Measurements from ENCODE around the gene HMGCS1. TPM values are rescaled to one million over a fixed set of nuclear protein-coding genes. Genes with fewer than 3 reads are reported as not detected.

HMGCS1 gene
- total and polyA plus RNA-seq, 9 of the 15 experiments (the other 6 are each of a cell fraction or from before 2014, with no cell fraction given), result 43.7 to 337 (median 111) TPM

DNA sequence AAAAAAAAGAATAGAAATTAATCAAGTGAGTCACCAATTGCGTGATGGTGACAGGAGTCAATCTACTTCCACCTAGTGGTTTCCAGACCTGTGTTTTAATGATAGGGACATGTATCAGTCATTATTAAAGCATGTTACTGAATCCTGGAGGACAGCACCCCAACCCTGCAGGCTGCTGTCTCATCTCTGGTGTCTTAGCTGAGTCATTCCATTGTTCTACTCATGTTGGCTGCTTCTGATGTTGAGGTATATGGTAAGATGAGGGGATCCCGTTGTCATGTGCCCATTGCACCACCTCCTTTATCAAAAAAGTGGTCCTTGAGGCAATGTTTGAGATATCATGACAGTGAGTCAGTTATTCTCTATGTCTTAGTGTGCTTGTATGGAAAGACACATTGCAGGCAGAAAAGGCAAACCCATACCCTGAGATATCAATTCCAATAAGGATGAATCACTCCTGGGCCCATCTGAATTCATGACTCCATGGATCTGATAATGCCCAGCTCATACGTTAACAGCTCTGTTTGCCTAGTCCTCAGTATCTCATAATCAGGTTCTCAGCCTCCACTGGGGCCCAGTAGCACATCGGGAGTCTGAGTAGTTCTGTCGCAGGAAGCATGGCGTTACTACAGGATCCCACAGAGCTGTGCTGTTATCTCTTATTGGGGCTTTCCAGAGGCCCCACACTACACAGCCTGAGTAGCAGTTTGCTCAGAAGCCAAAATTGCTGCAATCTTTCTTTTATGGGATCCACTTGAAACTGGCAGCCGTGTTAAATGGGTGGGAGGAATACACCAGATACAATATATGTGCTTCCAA, 31.2 kb downstream of the HMGCS1 start (continued):
- TF ChIP-seq, protein P1, sequence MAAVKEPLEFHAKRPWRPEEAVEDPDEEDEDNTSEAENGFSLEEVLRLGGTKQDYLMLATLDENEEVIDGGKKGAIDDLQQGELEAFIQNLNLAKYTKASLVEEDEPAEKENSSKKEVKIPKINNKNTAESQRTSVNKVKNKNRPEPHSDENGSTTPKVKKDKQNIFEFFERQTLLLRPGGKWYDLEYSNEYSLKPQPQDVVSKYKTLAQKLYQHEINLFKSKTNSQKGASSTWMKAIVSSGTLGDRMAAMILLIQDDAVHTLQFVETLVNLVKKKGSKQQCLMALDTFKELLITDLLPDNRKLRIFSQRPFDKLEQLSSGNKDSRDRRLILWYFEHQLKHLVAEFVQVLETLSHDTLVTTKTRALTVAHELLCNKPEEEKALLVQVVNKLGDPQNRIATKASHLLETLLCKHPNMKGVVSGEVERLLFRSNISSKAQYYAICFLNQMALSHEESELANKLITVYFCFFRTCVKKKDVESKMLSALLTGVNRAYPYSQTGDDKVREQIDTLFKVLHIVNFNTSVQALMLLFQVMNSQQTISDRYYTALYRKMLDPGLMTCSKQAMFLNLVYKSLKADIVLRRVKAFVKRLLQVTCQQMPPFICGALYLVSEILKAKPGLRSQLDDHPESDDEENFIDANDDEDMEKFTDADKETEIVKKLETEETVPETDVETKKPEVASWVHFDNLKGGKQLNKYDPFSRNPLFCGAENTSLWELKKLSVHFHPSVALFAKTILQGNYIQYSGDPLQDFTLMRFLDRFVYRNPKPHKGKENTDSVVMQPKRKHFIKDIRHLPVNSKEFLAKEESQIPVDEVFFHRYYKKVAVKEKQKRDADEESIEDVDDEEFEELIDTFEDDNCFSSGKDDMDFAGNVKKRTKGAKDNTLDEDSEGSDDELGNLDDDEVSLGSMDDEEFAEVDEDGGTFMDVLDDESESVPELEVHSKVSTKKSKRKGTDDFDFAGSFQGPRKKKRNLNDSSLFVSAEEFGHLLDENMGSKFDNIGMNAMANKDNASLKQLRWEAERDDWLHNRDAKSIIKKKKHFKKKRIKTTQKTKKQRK (IDR thresholded peaks at IDR 0.05; ENCODE audit: borderline replicate concordance, low read depth, low read length), result no peak
- TF ChIP-seq ZNF232 (CRISPR knock-in tag; IDR thresholded peaks at IDR 0.05) (no peak), JUN (IDR thresholded peaks at IDR 0.05; ENCODE audit: borderline replicate concordance, low read depth, low read length) (0 out of 2 replicates have a peak, but pooled peaks have one; percentile 35), JUN (CRISPR knock-in tag; IDR thresholded peaks at IDR 0.05; ENCODE audit: borderline replicate concordance) (no peak), MYBL2 (IDR thresholded peaks at IDR 0.05; ENCODE audit: low read depth) (no peak), MYBL2 (CRISPR knock-in tag; IDR thresholded peaks at IDR 0.05; ENCODE audit: borderline replicate concordance) (no peak), MECOM (CRISPR knock-in tag; IDR thresholded peaks at IDR 0.05) (no peak), NR3C1 (CRISPR knock-in tag; IDR thresholded peaks at IDR 0.05) (no peak), GATAD2B (IDR thresholded peaks at IDR 0.05; ENCODE audit: borderline replicate concordance) (no peak), TCF7 (IDR thresholded peaks at IDR 0.05; ENCODE audit: borderline replicate concordance) (no peak), EP300 (IDR thresholded peaks at IDR 0.05; ENCODE audit: low read length) (no peak), THRAP3 (IDR thresholded peaks at IDR 0.05; ENCODE audit: borderline replicate concordance) (no peak)
- TF ChIP-seq, protein P2, sequence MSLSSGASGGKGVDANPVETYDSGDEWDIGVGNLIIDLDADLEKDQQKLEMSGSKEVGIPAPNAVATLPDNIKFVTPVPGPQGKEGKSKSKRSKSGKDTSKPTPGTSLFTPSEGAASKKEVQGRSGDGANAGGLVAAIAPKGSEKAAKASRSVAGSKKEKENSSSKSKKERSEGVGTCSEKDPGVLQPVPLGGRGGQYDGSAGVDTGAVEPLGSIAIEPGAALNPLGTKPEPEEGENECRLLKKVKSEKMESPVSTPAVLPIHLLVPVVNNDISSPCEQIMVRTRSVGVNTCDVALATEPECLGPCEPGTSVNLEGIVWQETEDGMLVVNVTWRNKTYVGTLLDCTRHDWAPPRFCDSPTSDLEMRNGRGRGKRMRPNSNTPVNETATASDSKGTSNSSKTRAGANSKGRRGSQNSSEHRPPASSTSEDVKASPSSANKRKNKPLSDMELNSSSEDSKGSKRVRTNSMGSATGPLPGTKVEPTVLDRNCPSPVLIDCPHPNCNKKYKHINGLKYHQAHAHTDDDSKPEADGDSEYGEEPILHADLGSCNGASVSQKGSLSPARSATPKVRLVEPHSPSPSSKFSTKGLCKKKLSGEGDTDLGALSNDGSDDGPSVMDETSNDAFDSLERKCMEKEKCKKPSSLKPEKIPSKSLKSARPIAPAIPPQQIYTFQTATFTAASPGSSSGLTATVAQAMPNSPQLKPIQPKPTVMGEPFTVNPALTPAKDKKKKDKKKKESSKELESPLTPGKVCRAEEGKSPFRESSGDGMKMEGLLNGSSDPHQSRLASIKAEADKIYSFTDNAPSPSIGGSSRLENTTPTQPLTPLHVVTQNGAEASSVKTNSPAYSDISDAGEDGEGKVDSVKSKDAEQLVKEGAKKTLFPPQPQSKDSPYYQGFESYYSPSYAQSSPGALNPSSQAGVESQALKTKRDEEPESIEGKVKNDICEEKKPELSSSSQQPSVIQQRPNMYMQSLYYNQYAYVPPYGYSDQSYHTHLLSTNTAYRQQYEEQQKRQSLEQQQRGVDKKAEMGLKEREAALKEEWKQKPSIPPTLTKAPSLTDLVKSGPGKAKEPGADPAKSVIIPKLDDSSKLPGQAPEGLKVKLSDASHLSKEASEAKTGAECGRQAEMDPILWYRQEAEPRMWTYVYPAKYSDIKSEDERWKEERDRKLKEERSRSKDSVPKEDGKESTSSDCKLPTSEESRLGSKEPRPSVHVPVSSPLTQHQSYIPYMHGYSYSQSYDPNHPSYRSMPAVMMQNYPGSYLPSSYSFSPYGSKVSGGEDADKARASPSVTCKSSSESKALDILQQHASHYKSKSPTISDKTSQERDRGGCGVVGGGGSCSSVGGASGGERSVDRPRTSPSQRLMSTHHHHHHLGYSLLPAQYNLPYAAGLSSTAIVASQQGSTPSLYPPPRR (CRISPR knock-in tag; IDR thresholded peaks at IDR 0.05; ENCODE audit: borderline replicate concordance), result no peak
- TF ChIP-seq, protein P3, sequence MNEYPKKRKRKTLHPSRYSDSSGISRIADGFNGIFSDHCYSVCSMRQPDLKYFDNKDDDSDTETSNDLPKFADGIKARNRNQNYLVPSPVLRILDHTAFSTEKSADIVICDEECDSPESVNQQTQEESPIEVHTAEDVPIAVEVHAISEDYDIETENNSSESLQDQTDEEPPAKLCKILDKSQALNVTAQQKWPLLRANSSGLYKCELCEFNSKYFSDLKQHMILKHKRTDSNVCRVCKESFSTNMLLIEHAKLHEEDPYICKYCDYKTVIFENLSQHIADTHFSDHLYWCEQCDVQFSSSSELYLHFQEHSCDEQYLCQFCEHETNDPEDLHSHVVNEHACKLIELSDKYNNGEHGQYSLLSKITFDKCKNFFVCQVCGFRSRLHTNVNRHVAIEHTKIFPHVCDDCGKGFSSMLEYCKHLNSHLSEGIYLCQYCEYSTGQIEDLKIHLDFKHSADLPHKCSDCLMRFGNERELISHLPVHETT (CRISPR knock-in tag; conservative IDR thresholded peaks at IDR 0.05 in 1 of 2, IDR thresholded peaks at IDR 0.05 in 1 of 2), result 0 out of 4 replicates have a peak, but pooled peaks of 1 of the 2 experiments have one; percentile 25
- TF ChIP-seq, protein P4, sequence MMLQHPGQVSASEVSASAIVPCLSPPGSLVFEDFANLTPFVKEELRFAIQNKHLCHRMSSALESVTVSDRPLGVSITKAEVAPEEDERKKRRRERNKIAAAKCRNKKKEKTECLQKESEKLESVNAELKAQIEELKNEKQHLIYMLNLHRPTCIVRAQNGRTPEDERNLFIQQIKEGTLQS (IDR thresholded peaks at IDR 0.05), result peak; percentile 56
- TF ChIP-seq, protein P4 (CRISPR knock-in tag; conservative IDR thresholded peaks at IDR 0.05), result no peak
